Stimulated activated CD4-positive, alpha-beta T cell treated with anti-CD3 and anti-CD28 coated beads, Interleukin-1b, Interleukin-23, amount 100 ng/mL, for 48 hours (primary cell): ENCODE data around the gene SPRY4.
A peak's percentile ranks its signal among the peaks of the same experiment; 100 is the strongest.
"Not testable (repeated sequence)": the region's sequence is repeated elsewhere in the genome, so short reads cannot be mapped to it uniquely, and the experiment has no call there.

ENCODE experiments used
- DNase-seq: peaks from one replicate; pipeline ENCODE4 v3.0.0-alpha.2; 2020

Gene SPRY4

GRCh38 chr5:142324871-142325724 is at the start of gene SPRY4:
SPRY4 (minus strand) TSS chr5:142325021; CDS start chr5:142315108, 9,913 bp downstream.
- peak; percentile 93 for DNase-seq

- no peak for DNase-seq
These were observed 43.7 kb upstream of the SPRY4 start for GRCh38 chr5:142368529-142368928.

GRCh38 chr5:142366007-142366406 is 41.2 kb upstream of the SPRY4 start:
- DNase-seq, result no peak

- no peak for DNase-seq
These were observed 39.7 kb upstream of the SPRY4 start for GRCh38 chr5:142364251-142365145.

GRCh38 chr5:142363619-142363963 is 38.8 kb upstream of the SPRY4 start:
- DNase-seq, result no peak

GRCh38 chr5:142362193-142362592 is 37.4 kb upstream of the SPRY4 start:
- DNase-seq, result not testable (repeated sequence)

GRCh38 chr5:142360607-142361120 is 35.8 kb upstream of the SPRY4 start:
- DNase-seq, result no peak

GRCh38 chr5:142360051-142360498 is 35.3 kb upstream of the SPRY4 start:
- DNase-seq, result no peak

- no peak for DNase-seq
These were observed 33.8 kb upstream of the SPRY4 start for GRCh38 chr5:142358648-142359047.

GRCh38 chr5:142358121-142358520 is 33.3 kb upstream of the SPRY4 start:
- DNase-seq, result no peak

GRCh38 chr5:142357469-142358090 is 32.8 kb upstream of the SPRY4 start:
- no peak for DNase-seq

- peak; percentile 91 for DNase-seq
These were observed 32.1 kb upstream of the SPRY4 start for GRCh38 chr5:142356716-142357468.

- DNase-seq, result no peak
These were observed 31.5 kb upstream of the SPRY4 start for GRCh38 chr5:142356349-142356715.

- DNase-seq, result no peak
These were observed 28.3 kb upstream of the SPRY4 start for GRCh38 chr5:142353071-142353472.

GRCh38 chr5:142350021-142350420 is 25.2 kb upstream of the SPRY4 start:
- DNase-seq, result no peak

- no peak for DNase-seq
These were observed 21.9 kb upstream of the SPRY4 start for GRCh38 chr5:142346706-142347105.

GRCh38 chr5:142344915-142345314 is 20.1 kb upstream of the SPRY4 start:
- DNase-seq, result not testable (repeated sequence)

GRCh38 chr5:142343531-142343930 is 18.7 kb upstream of the SPRY4 start:
- DNase-seq, result no peak

- no peak for DNase-seq
These were observed 17.5 kb upstream of the SPRY4 start for GRCh38 chr5:142342128-142342981.

- DNase-seq, result no peak
These were observed 15.0 kb upstream of the SPRY4 start for GRCh38 chr5:142339781-142340180.

GRCh38 chr5:142334538-142334937 is 9.7 kb upstream of the SPRY4 start:
- no peak for DNase-seq
